AG09309 (cell line): ENCODE measurements around the gene TFEC.

Experiments used
- DNase-seq: peaks from one replicate; pipeline ENCODE4 v3.0.0-alpha.2; 2010; ENCODE audit warnings: low read depth
- H3K4me3 ChIP-seq: 2 replicates; pipeline ENCODE4 v1.5.1; 2011; ENCODE audit warnings: mild to moderate bottlenecking, low read depth, low read length, moderate library complexity; ENCODE audit not compliant: control insufficient read depth
- CTCF ChIP-seq: IDR thresholded peaks from 2 replicates; pipeline ENCODE4 v1.5.1; 2011; ENCODE audit warnings: mild to moderate bottlenecking, low read depth, low read length, inconsistent platforms; ENCODE audit not compliant: insufficient read depth, control insufficient read depth; ENCODE audit errors: missing control alignments

Gene TFEC

DNA sequence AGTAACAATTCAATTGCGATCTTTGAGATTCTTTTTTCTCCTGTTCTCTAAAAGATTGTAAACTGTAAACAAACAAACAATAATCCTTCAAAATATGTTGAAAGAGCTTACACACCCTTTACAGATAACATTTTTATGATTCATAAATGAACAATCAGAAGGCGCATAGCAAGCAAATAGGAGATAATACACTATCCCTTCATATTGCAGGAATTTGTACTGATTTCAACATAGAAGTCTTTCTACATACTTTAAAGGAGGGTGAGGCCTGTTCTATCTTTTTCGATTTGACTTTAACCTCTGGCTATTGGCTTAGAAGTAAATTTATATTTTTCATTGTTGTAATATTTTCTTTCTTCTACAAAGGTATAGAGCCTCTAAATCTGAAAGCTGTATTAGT, 57.2 kb downstream of the TFEC start:
- no peak for TF ChIP-seq CTCF
- H3K4me3 ChIP-seq, result no peak overlapping the region
- no peak for DNase-seq

GRCh38 chr7:115971506-115971905, 59.1 kb downstream of the TFEC start:
- no peak for TF ChIP-seq CTCF
- H3K4me3 ChIP-seq, result no peak overlapping the region
- DNase-seq, result no peak

DNA sequence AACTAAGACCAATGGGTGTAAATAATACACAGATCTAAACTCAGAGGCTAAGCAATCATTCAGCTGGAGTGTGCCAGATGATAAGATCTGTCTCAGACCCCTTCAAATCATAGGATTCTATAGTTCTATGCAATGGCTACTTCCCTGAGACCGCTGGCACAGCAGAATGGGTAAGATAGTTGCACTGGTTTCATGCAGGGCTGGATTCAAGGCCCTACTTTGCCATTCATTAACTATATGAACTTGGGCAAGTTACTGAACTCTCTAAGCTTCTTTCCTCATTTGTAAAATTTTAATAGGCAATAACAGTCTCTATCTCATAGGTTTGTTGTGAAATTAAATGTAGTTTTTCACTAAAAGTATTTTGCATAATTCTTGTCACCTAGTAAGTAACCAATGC, 62.0 kb downstream of the TFEC start:
- no peak overlapping the region for H3K4me3 ChIP-seq
- DNase-seq, result no peak
- TF ChIP-seq CTCF, result no peak

- no peak for TF ChIP-seq CTCF
- no peak overlapping the region for H3K4me3 ChIP-seq
- DNase-seq, result no peak
Observed at GRCh38 chr7:115968171-115968570, 62.4 kb downstream of the TFEC start.

DNA sequence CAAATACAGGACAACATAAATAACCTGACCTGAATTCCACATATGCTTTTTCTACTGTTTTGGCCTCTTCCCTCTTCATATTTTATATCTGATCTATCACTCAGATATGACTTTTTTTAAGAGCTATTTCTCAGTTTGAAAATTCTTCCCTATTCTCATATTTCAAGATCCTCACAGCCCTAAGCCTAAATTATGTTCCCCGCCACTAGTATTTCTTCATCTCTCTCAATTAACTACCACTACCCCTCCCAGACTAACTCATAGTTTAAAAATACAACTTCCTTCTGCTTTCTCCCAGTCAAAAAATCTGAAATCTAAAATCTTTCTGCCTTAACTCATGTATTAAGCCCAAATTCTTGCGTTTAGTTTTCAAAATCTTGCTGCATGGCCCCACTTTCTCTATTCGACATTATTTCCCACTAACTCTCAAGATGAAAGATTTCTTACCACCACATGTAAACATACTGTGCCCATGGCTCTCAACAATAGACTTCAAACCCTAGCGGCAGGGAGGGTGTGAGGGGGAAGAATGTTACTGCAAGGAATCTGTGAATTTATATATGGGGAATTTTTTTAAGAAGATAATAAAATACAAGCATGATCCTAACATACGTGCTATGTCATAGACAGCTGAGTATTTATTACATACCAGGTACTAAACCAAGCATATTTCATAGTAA, 64.6 kb downstream of the TFEC start:
- DNase-seq, result no peak
- no peak overlapping the region for H3K4me3 ChIP-seq
- no peak for TF ChIP-seq CTCF

DNA sequence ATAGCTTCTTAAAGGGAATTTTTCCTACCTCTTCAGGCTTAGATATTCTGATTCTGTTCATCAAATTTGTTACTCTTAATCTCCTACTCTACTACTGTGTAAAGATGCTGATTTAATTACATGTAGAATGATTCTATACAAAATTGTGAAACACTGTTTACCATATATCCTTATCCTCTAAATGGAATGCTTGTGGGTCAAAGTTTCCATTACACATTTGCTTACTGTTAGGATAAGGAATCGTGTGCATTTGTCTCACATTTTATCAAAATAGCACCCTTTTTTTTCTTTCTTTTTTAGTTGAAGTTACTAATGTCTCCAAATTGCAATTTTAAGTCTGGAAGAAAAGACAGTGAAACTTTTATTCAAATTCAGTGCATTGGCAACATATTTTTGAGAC, 65.3 kb downstream of the TFEC start:
- H3K4me3 ChIP-seq, result no peak overlapping the region
- TF ChIP-seq CTCF, result no peak
- no peak for DNase-seq

GRCh38 chr7:115964799-115965198, 65.8 kb downstream of the TFEC start:
- no peak for TF ChIP-seq CTCF
- DNase-seq, result no peak
- H3K4me3 ChIP-seq, result no peak overlapping the region
